HL-60/S4 (cell line): ENCODE results near the gene SAMD4A.

Experiments used
- in situ Hi-C: fragments of 300-500 bp; cut with MboI; formaldehyde crosslinking; loops from 2 replicates; pipeline ENCODE4 v1.14.3; 2022; ENCODE audit warnings: low sequenced_read_pairs

Gene SAMD4A

GRCh38 chr14:54564868-54565784 lies 1.8 kb upstream of the SAMD4A start:
- in situ Hi-C loops = loop anchor here (25.0 kb wide), 1 partner anchor 247 kb away; no protein-coding TSS in a partner anchor

GRCh38 chr14:54565785-54566409 lies 1.0 kb upstream of the SAMD4A start:
- in situ Hi-C loops = loop anchor here (25.0 kb wide), 1 partner anchor 246 kb away; no protein-coding TSS in a partner anchor

GRCh38 chr14:54567224-54567638 lies 303 bp downstream of the SAMD4A start:
- in situ Hi-C loops = loop anchor here (25.0 kb wide), 1 partner anchor 245 kb away; no protein-coding TSS in a partner anchor

GRCh38 chr14:54567639-54568561 lies 972 bp downstream of the SAMD4A start:
- in situ Hi-C loops = loop anchor here (25.0 kb wide), 1 partner anchor 244 kb away; no protein-coding TSS in a partner anchor

GRCh38 chr14:54568821-54569595 lies 2.1 kb downstream of the SAMD4A start:
- in situ Hi-C loops = loop anchor here (25.0 kb wide), 1 partner anchor 243 kb away; no protein-coding TSS in a partner anchor

GRCh38 chr14:54570047-54570446 lies 3.1 kb downstream of the SAMD4A start:
- in situ Hi-C loops = loop anchor here (25.0 kb wide), 1 partner anchor 242 kb away; no protein-coding TSS in a partner anchor

- in situ Hi-C loops = loop anchor here (25.0 kb wide), 1 partner anchor 241 kb away; no protein-coding TSS in a partner anchor
These were observed 3.9 kb downstream of the SAMD4A start for GRCh38 chr14:54570631-54571415.

- in situ Hi-C loops = loop anchor here (25.0 kb wide), 1 partner anchor 240 kb away; no protein-coding TSS in a partner anchor
These were observed 5.4 kb downstream of the SAMD4A start for GRCh38 chr14:54572316-54572715.

GRCh38 chr14:54574528-54574927 lies 7.6 kb downstream of the SAMD4A start:
- in situ Hi-C loops = loop anchor here (25.0 kb wide), 1 partner anchor 238 kb away; no protein-coding TSS in a partner anchor

- in situ Hi-C loops = no loop called here
These were observed 10.6 kb downstream of the SAMD4A start for GRCh38 chr14:54577494-54577893.

GRCh38 chr14:54577977-54578376 lies 11.0 kb downstream of the SAMD4A start:
- in situ Hi-C loops = no loop called here

- in situ Hi-C loops = no loop called here
These were observed 12.7 kb downstream of the SAMD4A start for GRCh38 chr14:54579621-54580020.

GRCh38 chr14:54580933-54581332 lies 14.0 kb downstream of the SAMD4A start:
- in situ Hi-C loops = no loop called here

GRCh38 chr14:54582334-54582733 lies 15.4 kb downstream of the SAMD4A start:
- in situ Hi-C loops = no loop called here

GRCh38 chr14:54584097-54584496 lies 17.2 kb downstream of the SAMD4A start:
- in situ Hi-C loops = no loop called here

GRCh38 chr14:54585214-54585613 lies 18.3 kb downstream of the SAMD4A start:
- in situ Hi-C loops = no loop called here

GRCh38 chr14:54589076-54589475 lies 22.1 kb downstream of the SAMD4A start:
- in situ Hi-C loops = no loop called here

- in situ Hi-C loops = no loop called here
These were observed 22.9 kb downstream of the SAMD4A start for GRCh38 chr14:54589843-54590242.

GRCh38 chr14:54590481-54590880 lies 23.6 kb downstream of the SAMD4A start:
- in situ Hi-C loops = no loop called here
